OCI-LY1 (cell line): ENCODE measurements around the gene STX18.

Source experiments
- EZH2 ChIP-seq: fragments of 200-600 bp; sonication (generic), shearing (Covaris generic); IDR thresholded peaks from 2 replicates; pipeline ENCODE4 v1.8.0; 2017; ENCODE audit warnings: borderline replicate concordance, mixed run types, mild to moderate bottlenecking, antibody characterized with exemption, low read length, moderate library complexity, mixed read lengths
- TF ChIP-seq, protein P1 (sequence below): fragments of 200-600 bp; sonication (generic), shearing (Covaris generic); IDR thresholded peaks from 2 replicates; pipeline ENCODE4 v1.5.1; 2017; ENCODE audit warnings: mild to moderate bottlenecking, antibody characterized with exemption, low read length, moderate library complexity, mixed read lengths

- TF ChIP-seq, protein P1, sequence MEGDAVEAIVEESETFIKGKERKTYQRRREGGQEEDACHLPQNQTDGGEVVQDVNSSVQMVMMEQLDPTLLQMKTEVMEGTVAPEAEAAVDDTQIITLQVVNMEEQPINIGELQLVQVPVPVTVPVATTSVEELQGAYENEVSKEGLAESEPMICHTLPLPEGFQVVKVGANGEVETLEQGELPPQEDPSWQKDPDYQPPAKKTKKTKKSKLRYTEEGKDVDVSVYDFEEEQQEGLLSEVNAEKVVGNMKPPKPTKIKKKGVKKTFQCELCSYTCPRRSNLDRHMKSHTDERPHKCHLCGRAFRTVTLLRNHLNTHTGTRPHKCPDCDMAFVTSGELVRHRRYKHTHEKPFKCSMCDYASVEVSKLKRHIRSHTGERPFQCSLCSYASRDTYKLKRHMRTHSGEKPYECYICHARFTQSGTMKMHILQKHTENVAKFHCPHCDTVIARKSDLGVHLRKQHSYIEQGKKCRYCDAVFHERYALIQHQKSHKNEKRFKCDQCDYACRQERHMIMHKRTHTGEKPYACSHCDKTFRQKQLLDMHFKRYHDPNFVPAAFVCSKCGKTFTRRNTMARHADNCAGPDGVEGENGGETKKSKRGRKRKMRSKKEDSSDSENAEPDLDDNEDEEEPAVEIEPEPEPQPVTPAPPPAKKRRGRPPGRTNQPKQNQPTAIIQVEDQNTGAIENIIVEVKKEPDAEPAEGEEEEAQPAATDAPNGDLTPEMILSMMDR: no peak
- no peak for TF ChIP-seq EZH2
These were observed 120.5 kb downstream of the STX18 start for GRCh38 chr4:4421356-4421755.
